Amniotic stem cell (primary cell): ENCODE results near the gene CISD1.
"Not testable (repeated sequence)": the region's sequence is repeated elsewhere in the genome, so short reads cannot be mapped to it uniquely, and the experiment has no call there.

Source experiments
- DNase-seq: peaks from one replicate; lab custom pipeline; 2025; lab: John Stamatoyannopoulos, UW

The CISD1 gene

GRCh38 chr10:58268946-58269781 lies at the start of gene CISD1:
CISD1 (plus strand) TSS chr10:58269162; CDS start chr10:58269274, 112 bp downstream.
- peak; percentile 98 for DNase-seq

GRCh38 chr10:58219875-58220274 lies 49.1 kb upstream of the CISD1 start:
- DNase-seq = no peak

- no peak for DNase-seq
Measured at GRCh38 chr10:58220769-58221451, 48.1 kb upstream of the CISD1 start.

DNA sequence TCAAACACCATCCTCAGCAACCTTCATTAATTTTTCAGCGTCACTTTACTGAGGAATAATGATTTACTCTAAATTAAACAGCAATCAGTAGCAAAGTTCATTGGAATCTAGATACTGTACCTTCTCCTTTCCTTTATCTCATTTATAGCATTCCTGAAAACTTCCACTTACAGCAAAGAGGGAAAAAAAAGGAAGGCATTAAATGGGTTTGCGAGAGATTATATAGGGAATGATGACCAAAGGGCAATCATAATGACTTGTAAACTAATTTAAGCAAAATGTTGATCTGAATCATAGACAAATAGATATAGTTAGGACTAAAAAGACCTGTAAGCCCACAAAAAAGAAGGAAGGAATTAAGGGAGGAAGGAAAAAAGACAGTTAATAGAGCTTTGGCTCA lies 43.3 kb upstream of the CISD1 start:
- no peak for DNase-seq

GRCh38 chr10:58229856-58230255 lies 39.1 kb upstream of the CISD1 start:
- not testable (repeated sequence) for DNase-seq

- no peak for DNase-seq
Measured at GRCh38 chr10:58237014-58237834, 31.7 kb upstream of the CISD1 start.

GRCh38 chr10:58239561-58240169 lies 29.3 kb upstream of the CISD1 start:
- no peak for DNase-seq

GRCh38 chr10:58240531-58240930 lies 28.4 kb upstream of the CISD1 start:
- DNase-seq = no peak

DNA sequence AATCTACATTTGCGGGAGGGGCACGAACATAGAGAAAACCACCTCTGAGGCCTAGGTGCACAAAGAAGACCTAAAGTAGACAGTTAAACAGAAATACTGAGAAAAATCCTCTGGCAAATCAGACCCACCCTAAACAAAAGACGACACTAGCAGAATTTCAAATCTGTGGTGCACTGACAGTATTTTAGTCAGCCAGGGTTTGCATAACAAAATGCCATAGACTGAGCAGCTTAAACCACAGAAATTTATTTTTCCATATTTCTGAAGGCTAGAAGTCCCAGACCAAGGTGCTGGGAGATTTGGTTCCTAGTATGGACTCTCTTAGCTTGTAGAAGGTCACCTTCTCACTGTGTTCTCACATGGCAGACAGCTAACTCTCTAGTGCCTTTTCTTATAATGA lies 27.6 kb upstream of the CISD1 start:
- DNase-seq = no peak

- no peak for DNase-seq
Measured at GRCh38 chr10:58243269-58243668, 25.7 kb upstream of the CISD1 start.

- not testable (repeated sequence) for DNase-seq
Measured at GRCh38 chr10:58243801-58244200, 25.2 kb upstream of the CISD1 start.

GRCh38 chr10:58244242-58244641 lies 24.7 kb upstream of the CISD1 start:
- DNase-seq = not testable (repeated sequence)

DNA sequence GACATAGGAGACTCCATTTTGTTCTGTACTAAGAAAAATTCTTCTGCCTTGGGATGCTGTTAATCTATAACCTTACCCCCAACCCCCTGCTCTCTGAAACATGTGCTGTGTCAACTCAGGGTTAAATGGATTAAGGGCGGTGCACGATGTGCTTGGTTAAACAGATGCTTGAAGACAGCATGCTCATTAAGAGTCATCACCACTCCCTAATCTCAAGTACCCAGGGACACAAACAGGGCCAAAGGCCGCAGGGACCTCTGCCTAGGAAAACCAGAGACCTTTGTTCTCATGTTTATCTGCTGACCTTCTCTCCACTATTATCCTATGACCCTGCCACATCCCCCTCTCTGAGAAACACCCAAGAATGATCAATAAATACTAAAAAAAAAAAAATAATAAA lies 24.3 kb upstream of the CISD1 start:
- DNase-seq = not testable (repeated sequence)

- DNase-seq = no peak
Measured at GRCh38 chr10:58253184-58253583, 15.8 kb upstream of the CISD1 start.

DNA sequence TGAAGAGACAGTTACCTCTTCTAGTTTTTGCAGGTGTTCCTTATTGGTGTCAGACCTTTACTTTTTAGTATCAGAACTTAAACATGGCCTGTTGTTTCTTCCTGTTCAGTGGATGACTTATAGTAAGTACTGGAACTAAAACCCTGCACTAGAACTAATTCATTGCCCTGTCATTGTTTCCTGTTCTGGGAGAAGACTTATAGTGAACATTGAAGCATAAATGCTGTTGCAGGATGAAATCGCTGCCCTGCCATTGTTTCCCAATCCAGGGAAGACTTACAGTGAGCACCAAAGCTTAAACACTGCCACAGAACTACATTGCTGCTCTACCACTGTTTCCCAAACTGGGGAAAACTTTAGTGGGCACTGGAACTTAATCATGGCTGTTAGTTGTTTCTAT lies 14.3 kb upstream of the CISD1 start:
- no peak for DNase-seq

DNA sequence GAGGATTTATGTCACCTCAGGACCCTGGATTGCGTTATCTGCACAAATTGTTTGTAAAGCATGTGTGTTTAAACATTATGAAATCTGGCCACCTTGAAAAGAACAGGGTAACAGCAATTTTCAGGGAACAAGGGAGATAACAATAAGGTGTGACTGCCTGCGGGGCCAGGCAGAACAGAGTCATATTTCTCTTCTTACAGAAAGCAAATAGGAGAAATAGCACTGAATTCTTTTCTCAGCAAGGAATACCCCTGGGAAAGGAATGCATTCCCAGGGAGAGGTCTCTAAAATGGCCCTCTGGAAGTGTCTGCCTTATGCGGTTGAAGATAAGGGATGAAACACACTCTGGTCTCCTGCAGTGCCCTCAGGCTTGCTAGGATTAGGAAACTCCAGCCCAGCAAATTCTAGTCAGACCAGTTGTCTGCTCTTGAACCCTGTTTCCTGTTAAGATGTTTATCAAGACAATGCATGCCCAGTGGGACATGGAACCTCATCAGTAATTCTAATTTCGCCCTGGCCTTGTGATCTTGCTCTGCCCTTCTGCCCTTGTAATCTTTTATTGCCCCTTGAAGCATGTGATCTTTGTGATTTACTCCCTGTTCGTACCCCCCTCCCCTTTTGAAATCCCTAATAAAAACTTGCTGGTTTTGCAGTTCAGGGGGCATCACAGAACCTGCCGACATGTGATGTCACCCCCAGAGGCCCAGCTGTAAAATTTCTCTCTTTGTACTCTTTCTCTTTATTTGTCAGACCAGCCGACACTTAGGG lies 12.8 kb upstream of the CISD1 start:
- not testable (repeated sequence) for DNase-seq

DNA sequence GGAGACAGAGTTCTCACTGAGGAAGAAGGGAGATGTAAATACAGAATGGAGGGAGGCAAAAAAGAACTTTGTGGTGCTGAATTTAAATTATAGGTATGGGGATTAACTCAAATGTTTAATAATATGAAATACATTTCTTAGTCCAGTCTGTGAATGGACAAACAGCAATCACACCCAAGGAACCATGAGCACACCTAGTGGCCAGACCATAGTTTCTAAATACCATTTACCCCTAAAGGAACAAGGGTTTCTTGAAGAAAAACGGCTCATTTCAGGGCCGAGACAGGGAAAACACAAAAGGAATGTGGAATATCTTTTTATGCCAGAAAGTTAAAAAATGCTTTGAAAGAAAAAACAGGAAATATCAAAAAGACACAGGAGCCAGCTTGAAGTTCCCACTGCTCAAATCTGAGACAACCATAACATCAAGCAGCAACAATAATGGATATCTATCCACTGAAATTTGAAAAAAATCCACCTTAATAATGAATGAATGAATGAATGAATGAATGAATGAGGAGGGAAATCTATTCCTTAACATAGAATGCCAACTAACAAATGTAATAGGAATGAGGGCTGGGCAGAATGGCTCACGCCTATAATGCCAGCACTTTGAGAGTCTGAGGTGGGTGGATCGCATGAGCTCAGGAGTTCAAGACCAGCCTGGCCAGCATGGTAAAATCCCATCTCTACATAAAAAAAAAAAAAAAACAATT lies 9.8 kb upstream of the CISD1 start:
- no peak for DNase-seq

- no peak for DNase-seq
Measured at GRCh38 chr10:58260334-58260733, 8.6 kb upstream of the CISD1 start.

DNA sequence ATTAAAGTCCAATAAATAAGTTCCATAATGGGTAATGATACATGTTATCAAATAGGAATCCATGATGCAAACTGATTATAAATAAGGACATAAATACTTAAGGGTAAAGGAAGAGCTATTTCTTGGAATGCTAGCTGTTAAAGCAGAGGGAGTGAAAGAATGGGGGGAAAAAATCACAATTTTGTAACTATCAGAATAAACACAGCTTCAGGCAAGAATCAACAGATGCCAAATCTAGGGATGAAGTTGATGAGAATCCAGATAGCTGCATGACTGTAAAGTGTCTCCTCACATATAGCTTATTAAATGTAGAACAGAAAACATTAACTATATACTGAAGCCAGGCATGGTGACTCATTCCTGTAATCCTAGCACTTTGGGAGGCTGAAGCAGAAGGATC lies 6.2 kb upstream of the CISD1 start:
- no peak for DNase-seq

DNA sequence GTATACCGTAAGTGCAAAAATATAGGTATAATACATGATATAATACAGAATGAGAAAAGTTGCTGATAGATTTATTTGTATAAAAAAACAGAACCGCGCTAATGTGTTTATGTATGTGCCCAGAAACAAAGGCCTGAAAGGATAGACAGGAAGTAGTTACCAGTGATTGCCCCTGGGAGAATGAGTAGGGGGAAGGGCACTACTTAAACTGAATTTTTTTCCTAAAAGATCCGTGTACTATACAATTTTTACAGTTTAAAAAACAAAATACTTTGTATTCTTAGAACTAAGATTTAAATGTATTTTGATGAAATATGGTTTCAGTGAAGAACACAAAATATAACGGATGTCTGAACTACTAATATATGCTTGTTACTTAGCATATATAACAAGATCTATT lies 4.2 kb upstream of the CISD1 start:
- DNase-seq = no peak

- no peak for DNase-seq
Measured at GRCh38 chr10:58265249-58265648, 3.7 kb upstream of the CISD1 start.
